Panc1 (cell line): ENCODE measurements around the gene ADCY1.

ENCODE experiments used
- CTCF ChIP-seq: fragments of 450-650 bp; IDR thresholded peaks from 2 replicates; pipeline ENCODE4 v1.5.1; 2017; ENCODE audit warnings: mild to moderate bottlenecking
- POLR2AphosphoS5 ChIP-seq: IDR thresholded peaks from 2 replicates; pipeline ENCODE4 v1.6.1; 2012; ENCODE audit warnings: mild to moderate bottlenecking, low read depth, low read length, moderate library complexity
- SIN3A ChIP-seq: IDR thresholded peaks from 2 replicates; pipeline ENCODE4 v1.6.1; 2012; ENCODE audit warnings: low read depth, mild to moderate bottlenecking, low read length, moderate library complexity, borderline replicate concordance; ENCODE audit not compliant: insufficient read depth

- no peak for TF ChIP-seq CTCF
- no peak for TF ChIP-seq POLR2AphosphoS5
- no peak for TF ChIP-seq SIN3A
These were observed 76.5 kb downstream of the ADCY1 start for GRCh38 chr7:45650404-45651394.
